NCI-H345 treated with DMSO at 0.1 percent for 48 hours (cell line): ENCODE results near the gene ZNF511.

Experiments
- DNase-seq: peaks from one replicate; lab custom pipeline; 2025; ENCODE audit not compliant: unreplicated experiment; lab: John Stamatoyannopoulos, UW

Gene ZNF511

DNA sequence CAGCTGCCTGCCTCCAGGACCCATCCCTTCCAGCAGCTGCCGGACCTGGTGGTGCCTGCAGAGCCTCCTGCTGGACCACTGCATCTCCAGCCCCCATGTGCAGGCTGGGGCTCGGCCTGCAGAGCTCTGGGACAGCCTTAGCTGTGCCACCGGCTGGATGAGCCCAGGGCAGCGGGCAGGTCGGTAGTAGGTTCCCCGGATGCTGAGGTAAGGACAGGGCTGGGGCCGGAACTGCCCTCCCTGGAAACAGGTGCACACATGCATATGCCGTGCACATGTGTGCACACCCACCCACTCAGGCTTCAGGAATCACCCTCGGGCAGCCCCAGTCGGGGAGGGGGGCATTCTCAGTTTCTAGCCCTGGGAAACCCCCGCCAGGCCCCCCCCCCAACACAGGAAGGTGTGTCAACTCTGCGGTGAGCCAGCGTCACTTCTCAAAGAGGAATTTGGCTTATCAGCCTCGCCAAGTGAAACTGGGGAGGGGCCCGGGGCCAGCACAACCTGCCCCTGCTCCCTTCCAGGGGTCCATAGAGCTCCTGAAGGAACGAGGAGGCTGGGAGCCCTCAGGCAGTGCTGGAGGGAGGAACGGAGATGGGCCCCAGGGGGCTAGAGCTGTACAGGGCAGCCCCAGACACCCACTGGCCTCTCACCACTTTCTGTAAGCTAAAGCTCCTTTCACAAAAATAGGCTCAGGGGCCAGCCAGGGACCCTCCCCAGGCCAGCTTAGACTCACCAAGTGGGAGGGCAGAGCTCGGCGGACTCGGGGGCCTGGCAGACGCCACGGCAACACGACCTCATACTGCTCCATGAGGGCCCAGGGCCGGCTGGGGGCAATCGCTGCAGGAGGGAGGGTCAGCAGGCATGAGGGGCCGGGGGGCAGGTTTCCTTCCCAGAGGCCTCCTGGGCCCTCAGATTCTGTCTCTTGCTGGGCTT lies 33.7 kb upstream of the ZNF511 start:
- DNase-seq = no peak

- no peak for DNase-seq
Measured at GRCh38 chr10:133275684-133276092, 33.0 kb upstream of the ZNF511 start.

- no peak for DNase-seq
Measured at GRCh38 chr10:133276100-133276434, 32.6 kb upstream of the ZNF511 start.

- no peak for DNase-seq
Measured at GRCh38 chr10:133276435-133277201, 32.1 kb upstream of the ZNF511 start, which contains the start of gene ADAM8. Gene ADAM8, minus strand, starts transcription at chr10:133276868. Its CDS starts 51 bp downstream, at chr10:133276817.

DNA sequence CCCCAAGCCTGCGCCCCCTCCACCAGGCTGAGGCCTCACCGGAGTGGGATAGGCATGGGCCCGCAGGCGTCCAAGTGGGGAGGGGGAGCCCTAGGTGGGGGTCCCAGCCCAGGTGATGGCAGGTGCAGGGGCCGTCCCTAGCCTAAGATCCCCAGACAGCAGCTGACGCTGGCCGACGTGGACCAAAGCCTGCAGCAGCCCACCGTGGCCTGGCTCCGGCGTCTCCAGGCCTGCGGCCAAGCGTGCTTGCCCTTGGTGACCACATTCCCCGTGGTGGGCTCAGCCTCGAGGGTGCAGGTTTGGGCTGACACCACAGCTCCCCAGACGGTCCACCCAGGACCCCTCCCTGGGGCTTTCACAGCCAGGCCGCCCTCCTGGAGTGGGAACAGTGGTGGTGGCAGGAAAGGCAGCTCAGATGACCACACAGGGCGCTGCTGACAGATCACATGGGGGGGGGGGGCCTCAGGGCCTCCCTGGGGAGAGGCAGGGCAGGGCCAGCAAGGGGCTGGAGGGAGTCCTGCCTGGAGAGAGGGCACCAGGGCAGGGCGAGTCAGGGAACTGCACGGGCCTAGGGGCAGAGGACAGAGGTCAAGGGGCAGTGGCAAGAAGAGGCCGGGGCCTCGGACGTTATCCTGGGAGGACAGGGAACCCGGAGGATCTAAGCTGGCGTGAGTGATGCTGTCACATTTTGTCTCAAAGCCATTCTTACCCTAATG lies 31.3 kb upstream of the ZNF511 start:
- DNase-seq = no peak

DNA sequence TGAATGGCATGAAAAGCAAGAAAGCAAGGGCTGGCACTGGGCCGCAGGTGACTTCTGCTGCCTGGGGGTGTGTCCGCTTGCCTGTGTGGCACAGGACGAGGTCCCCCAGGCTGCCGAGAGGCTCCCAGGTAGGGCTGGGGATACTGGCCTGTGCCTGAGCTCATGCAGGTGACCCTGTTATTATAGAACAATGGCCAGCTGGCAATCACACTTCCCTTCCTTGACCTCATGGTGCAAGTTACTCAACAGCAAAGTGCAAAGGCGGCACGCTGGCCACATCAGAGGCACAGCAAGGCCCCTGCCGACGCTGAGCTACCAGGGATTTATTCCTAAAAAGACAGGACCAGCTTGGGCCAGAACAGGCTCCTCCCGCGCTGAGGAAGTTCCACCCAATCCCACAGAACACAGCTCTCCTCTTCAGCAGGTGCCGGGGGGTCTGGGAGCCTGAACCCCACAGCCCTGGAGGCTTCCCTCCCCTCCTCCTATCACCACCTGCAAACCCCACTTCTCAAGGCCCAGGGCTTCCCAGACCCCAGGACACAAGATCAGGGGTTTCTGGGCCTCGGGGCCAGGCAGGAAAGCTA lies 30.6 kb upstream of the ZNF511 start:
- DNase-seq = no peak

DNA sequence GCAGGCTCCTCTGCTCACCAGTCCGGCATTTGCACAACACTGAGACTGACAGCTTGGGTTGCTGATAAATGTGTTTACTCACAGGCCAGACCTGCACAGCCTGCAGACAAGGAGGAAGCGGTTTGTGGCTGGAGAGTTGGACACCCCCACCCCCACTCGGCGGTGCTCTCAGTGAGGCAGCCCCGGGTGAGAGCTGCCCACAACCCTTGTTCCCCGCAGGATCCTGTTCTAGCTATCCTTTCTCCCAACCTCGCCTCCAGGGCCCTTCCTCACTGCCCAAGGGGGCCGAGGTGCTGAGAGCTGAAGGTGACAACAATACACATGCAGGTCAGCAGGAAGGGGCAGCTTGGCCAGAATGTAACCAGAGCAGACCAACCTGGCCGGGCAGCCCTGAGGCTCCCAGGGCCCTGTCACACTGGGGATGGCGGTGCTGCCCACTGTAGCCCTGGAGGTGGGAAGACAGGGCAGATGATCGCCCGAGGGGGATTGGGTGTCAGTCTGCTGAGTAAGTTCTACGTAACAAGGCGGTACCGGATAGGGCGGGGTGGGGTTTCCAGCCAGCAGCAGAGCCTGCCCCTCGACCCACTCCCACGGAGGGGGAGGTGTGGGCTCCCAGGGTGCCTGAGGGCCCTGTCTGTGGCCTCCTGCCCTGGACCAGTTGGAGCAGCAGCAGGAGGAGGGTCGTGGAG lies 30.0 kb upstream of the ZNF511 start:
- DNase-seq = no peak

- DNase-seq = no peak
Measured at GRCh38 chr10:133279326-133280226, 29.1 kb upstream of the ZNF511 start.

- DNase-seq = no peak
Measured at GRCh38 chr10:133280391-133281059, 28.2 kb upstream of the ZNF511 start.

DNA sequence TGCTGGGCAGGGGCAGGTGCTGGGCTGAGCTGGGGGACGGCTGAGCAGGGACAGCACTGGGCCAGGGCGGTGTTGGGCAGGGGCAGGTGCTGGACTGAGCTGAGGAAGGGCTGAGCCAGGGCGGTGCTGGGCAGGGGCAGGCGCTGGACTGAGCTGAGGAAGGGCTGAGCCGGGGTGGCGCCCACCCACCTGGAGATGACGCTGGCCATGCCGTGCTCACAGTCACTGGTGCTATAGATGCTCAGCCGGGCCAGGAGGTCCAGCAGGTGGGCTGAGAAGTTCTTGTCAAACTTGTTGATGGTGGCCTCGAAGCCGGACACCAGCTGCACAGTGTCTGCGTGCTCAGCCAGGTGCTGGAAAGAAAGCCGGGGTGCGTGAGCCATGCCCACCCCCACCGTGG lies 27.6 kb upstream of the ZNF511 start:
- no peak for DNase-seq

GRCh38 chr10:133281628-133282372 lies 26.9 kb upstream of the ZNF511 start:
- no peak for DNase-seq

GRCh38 chr10:133282846-133283390 lies 25.8 kb upstream of the ZNF511 start:
- DNase-seq = no peak

DNA sequence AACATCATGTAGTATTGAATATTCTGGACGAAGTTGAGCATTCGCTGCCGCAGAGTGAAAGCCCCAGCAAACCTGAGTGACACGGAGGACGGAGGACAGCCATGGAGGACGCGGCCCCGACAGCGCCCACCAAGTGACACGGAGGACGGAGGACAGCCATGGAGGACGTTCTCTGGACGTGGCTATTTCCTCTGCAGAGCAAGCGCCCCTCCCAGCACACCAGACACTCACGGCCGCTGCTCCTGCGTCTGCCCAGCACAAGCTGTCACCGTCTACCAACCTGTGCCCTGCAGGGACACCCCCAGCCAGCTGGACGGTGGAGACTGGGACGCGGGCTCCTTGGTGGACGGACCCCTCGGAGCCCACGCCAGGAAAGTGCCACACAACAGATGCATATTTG lies 24.8 kb upstream of the ZNF511 start:
- DNase-seq = no peak

- no peak for DNase-seq
Measured at GRCh38 chr10:133285217-133285616, 23.5 kb upstream of the ZNF511 start.

GRCh38 chr10:133286366-133286765 lies 22.3 kb upstream of the ZNF511 start:
- no peak for DNase-seq

- no peak for DNase-seq
Measured at GRCh38 chr10:133287832-133288500, 20.7 kb upstream of the ZNF511 start.

- no peak for DNase-seq
Measured at GRCh38 chr10:133289761-133290160, 19.0 kb upstream of the ZNF511 start.
